NCI-H748 (cell line): ENCODE measurements around the gene LYSMD1.
"Not testable (repeated sequence)": the region's sequence is repeated elsewhere in the genome, so short reads cannot be mapped to it uniquely, and the experiment has no call there.

Experiments used
- DNase-seq: peaks from one replicate; lab custom pipeline; 2025; ENCODE audit not compliant: unreplicated experiment; lab: John Stamatoyannopoulos, UW

LYSMD1 gene, protein sequence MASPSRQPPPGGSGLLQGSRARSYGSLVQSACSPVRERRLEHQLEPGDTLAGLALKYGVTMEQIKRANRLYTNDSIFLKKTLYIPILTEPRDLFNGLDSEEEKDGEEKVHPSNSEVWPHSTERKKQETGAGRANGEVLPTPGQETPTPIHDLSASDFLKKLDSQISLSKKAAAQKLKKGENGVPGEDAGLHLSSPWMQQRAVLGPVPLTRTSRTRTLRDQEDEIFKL

DNA sequence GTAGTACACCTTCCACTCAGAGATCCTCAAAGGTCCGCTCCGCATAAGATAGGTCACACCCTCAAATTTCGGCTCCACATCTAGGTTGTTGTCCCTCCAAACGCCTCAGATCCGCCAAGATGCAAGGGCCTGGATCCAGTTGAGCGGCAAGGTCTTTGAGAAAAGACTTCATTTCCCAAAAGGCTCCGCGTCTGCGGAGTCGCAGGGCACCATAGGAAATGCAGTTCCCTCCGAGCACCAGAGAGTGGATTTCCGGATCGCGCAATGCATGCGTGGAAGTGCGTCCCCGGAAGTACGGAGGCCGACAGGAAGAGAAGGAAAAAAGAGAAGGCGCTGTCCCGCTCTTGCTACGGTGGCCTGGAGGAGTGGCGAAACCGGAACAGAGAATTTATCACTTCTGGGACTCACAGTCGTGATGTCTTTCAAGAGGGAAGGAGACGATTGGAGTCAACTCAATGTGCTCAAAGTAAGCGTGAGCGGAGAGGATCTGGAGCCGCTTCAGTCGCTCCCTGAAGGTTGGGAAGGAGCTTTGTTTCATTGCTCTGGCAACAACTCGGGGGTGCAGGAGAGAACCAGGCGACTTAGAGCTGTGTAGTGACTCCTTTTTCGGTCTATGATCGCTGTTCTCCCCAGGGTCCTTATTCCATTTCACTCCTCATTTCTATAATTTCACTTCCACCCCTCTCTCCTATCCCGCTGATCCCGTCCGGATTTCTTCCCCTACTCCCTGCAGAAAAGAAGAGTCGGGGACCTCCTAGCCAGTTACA, at the start of gene LYSMD1, which contains the start of gene SCNM1:
LYSMD1 (minus strand) TSS at position 165 of the 767 bp plus-strand sequence. CDS start 644 bp downstream, outside the sequence.
SCNM1 (plus strand) TSS at position 407 of the 767 bp plus-strand sequence; CDS start at position 416, 9 bp downstream.
- DNase-seq, result peak; percentile 99

DNA sequence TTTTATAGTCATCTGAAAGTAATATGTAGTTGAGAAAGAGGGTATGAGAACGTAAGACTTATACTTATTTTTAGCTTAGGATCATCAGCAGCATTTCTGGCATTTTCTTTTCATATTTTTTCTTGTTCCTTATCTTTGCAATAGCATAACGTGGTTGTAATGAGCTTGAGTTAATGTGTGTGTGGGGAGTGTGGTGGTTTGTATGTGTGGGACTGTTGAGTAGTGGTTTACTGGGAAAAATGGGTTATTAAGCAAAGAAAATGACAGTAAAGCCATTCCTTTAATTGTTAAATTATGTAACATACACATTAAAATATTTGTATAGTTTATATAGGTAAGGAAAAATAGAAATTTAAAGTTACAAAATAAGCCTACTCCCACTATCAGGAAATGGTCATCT, 47.9 kb upstream of the LYSMD1 start:
- no peak for DNase-seq

DNA sequence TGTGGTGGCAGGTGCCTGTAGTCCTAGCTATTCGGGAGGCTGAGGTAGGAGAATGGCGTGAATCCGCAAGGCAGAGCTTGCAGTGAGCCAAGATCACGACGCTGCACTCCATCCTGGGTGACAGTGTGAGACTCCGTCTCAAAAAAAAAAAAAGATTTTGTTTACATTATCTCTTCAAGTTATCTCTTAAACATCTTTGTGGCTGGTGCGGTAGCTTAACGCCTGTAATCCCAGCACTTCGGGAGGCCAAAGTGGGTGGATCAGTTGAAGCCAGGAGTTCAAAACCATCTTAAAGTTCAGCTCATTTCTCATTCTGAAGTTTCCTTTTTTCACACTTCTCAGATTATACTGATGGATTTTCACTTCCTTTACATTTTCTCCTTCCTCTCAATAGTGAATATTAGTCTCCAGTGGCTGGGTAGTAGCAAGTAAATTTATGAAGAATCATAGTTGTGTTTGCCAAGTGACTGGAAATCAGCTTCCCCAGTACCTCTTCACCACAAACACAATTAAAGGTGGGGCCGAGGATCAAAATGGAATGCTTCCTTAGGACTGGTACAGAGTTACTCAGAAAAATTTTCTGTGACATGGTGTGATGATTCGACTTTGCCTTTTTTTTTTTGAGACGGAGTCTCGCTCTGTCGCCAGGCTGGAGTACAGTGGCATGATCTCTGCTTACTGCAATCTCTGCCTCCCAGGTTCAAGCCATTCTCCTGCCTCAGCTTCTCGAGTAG, 46.4 kb upstream of the LYSMD1 start:
- DNase-seq, result no peak

DNA sequence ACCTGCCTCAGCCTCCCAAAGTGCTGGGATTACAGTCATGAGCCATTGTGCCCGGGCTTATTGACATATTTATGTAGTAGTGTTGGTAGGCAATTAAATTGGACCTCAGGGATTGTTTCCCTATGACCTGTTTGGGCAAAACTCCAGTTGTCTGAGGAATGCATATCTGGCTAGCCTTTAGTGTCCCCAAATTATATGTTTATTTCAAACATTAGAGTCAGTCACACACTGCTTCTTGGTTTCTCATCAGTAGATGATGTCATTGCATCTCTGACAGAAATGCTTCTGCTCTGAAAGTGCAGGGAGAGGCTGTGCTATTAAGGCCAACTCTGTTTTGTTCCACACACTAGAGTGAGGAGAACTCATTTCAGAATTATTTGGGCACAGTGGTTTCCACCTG, 45.1 kb upstream of the LYSMD1 start:
- no peak for DNase-seq

DNA sequence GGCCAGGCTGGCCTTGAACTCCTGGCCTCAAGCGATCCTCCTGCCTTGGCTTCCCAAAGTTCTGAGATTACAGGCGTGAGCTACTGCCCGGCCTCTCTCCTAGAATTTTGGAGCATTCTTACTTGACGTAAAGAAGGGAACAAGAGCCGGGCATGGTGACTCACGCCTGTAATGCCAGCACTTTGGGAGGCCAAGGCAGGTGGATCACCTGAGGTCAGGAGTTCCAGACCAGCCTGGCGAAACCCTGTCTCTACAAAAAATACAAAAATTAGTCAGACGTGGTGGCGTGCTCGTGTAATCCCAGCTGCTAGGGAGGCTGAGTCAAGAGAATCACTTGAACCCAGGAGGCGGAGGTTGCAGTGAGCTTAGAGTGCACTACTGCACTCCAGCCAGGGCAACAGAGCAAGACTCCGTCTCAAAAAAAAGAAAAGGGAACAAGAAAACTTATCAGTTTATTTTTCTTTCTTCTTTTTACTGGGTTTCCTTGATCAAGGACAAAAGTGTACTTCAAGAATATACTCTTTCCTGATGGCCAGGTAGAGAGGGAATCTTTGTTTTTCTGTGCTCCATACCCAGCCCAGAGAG, 39.8 kb upstream of the LYSMD1 start:
- not testable (repeated sequence) for DNase-seq

DNA sequence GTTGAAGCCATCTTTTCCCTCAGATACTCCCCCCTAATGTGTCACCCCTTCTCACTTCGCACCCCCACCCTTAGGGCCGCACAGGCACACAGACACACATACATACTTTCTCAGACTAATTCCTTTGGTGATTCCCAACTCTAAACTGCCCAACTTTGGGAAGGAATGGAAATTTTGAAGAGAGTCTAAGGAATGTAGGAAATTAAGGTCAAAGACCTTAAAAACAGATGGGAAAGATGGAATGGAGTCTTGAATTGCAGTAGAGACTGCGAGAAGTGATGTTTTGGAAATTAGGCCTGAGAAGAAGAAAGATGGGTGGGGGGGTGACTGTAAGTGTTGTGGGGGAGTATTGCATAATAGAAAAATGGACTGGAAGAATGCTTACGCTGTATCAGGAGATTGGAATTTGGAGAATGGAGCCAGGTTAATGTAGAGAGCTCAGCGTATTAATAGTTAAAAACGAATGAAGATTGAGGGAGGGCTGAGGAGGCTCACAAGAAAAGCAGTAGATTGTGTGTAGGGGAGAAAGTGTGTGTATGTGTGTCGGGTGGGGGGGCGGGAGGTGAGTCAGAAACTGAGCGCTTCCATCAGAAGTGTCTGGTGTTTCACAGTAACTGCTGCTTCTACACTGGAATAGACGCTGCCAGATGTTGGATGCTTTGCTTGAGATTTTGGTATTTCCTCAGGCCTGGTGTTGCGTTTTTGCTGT, 34.3 kb upstream of the LYSMD1 start:
- DNase-seq, result no peak

DNA sequence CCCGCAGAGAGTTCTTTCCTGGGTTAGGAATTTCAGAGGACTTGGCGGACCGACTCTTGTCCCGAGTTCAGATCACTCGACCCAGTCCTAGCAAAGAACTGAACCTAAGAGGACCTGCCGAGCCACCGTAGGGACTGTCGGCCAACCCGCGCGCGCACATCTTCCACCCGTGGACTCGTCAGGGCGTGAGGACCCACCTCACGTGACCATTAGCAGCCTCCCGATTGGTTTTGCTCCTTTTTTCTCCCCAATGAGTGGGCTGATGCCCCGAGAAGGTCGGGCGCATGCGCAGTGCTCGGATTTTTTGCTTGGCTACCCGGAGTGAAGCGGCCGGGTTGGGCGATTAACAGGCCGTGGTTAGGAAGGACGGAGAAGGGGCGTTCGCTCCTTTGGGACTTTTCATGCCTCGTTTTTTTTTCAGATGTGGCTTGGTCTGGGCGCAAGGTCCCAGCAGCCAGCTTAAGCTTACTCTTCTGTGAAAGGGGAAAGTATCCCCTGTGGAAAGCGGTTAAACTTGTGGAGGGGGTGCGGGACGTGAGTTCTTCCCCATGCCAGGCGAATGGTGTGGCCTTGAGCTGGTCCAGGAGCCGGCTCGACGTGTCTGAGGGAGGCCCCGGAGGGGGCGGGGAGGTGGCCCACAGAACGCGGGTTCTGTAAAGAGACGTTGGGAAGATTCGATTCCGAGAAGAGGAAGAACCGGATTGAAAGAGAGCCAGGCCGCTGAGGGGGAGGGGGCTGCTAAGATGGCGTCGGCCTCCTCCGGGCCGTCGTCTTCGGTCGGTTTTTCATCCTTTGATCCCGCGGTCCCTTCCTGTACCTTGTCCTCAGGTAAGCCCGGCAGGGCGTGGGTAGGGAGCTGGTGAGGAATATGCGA, 32.8 kb upstream of the LYSMD1 start, which contains the start of gene PIP5K1A:
PIP5K1A (plus strand) TSS at position 299 of the 874 bp plus-strand sequence; CDS start at position 744, 445 bp downstream.
- peak; percentile 99 for DNase-seq

DNA sequence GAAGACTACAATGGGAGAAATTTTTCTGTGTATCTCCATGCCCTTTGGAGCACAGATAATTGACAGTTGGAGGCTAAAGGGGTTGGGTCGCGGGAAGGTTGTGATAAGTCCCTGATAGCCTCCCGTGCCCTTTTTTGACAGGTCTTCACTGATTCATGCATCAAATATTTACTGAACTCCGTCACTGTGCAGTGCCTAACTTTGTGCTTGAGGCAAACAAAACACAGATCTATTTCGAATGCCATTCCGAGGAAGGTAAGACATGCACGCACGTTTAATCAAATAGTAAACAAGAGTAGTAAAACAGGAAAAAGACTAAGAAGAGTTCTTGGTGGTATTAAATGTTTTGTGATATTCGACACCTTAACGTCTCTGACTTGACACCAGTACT, 32.2 kb upstream of the LYSMD1 start:
- peak; percentile 59 for DNase-seq

DNA sequence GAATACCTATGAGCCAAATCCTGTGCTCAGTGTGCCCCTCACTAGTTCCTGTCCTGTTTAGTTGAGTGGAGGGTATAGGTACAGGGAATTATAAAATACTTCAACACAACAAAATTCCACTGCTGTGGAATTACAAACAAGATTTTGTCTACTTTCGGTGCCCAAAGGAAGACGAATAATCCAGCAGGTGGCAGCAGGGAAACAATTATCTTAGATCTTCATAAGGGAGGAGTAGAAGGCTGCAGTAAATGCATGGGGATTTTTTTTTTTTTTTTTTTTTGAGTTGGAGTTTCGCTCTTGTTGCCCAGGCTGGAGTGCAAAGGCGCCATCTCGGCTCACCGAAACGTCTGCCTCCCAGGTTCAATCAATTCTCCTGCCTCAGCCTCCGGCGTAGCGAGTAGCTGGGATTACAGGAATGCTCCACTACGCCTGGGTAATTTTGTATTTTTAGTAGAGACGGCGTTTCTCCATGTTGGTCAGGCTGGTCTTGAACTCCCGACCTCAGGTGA, 30.6 kb upstream of the LYSMD1 start:
- peak; percentile 85 for DNase-seq

DNA sequence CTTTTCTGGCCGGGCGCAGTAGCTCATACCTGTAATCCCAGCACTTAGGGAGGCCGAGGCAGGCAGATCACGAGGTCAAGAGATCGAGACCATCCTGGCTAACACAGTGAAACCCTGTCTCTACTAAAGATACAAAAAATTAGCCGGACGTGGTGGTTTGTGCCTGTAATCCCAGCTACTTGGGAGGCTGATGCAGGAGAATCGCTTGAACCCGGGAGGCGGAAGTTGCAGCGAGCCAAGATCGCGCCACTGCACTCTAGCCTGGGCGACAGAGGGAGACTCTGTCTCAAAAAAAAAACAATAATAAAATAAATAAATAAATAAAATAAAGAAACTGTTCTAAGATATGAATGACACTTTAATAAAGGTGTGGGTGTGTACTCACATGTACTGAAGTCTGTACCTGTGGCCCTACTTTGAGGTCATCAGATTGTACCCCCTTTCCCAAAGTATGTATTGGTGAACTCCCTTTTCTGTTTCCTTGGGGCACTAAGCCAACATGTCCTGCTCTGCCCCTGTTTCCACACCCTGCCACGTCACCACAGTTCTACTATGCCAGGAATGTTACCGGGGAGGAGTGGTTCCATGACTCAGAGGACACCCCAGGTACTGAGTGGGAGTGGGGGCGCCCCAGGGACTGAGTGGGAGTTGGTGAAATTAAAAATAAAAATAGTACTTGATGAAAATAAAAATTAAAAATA, 29.3 kb upstream of the LYSMD1 start:
- not testable (repeated sequence) for DNase-seq

DNA sequence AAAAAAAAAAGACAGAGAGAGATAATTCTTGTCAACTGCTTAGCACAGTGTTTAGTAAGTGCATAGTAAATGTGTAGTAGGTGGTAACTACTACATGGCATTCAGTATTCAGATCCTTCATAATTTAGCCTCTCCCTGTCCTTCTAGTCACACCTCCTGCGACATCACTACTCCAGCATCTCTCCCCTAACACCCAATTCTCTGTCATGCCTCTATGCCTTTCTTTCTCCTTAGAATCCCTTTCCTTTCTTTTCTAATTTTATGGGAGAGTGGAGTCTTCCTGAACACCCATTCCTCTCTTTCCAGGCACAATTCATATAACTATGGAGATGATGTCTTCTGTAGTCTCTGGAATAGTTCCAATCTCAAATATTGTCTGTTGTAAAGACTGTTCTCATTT, 28.2 kb upstream of the LYSMD1 start:
- no peak for DNase-seq

DNA sequence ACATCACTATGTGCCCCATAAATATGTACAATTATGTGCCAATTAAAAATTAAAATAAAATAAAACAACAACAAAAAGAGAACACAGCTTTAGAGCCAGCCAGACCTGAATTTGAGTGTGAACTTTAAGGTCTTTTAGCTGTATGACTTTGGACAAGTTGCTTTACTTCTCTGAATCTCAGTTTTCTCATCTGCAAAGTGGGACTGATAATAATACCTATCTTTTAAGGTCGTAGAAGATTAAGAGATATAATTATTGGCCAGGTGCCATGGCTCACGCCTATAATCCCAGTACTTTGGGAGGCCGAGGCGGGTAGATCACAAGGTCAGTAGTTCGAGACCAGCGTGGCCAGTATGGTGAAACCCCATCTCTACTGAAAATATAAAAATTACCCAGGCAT, 27.6 kb upstream of the LYSMD1 start:
- no peak for DNase-seq

DNA sequence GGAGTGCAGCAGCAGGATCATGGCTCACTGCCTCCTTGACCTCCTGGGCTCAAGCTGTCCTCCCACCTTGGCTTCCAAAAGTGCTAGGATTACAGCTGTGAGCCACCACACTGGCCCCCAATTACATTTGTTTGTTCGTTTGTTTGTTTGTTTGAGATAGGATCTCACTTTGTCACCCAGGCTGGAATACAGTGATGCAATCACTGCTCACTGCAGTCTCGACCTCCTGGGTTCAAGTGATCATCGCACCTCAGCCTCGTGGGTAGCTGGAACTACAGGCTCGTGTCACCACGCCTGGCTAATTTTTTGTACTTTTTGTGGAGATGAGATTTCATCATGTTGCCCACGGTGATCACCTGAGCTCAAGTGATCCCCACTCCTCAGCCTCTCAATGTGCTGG, 26.3 kb upstream of the LYSMD1 start:
- no peak for DNase-seq

DNA sequence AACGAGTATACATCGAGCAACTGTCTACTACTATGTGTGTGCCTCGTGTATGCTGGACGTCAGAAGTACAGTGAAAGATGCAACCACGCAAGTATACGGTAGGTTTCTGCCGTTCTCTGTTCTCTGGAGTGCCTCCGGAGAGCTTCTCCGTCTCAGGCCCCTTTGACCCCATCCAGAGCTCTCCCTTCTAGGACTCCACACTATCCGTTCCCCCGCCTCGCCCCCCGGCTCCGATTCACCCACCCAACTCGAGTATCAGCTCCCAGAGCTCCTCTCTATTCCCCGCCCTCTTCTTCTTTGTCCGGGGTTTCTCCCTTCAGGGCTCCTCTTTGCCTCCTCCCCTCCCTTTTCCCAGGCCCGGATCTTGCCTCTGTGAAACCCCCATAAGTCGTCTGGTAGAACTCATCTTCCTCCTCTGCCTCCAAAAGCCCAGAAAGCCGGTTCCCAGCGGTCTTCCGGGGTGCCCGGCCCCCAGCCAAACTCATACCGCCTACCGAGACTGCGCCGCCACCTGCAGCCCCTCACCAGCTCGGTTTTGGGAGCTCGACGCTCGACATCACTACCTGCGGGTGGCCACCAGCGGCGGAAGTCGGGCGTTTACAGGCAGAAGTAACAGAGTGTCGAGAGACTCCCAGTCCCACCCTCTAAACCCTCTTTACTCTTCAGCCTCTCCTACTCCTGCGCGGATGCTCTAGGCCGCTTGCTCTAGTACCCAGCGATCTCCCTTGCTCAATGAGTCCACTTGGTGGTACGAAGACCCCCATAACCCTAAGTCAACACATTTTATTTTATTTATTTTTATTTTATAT, 24.1 kb upstream of the LYSMD1 start, which contains the start of gene VPS72:
VPS72 (minus strand) TSS at position 561 of the 809 bp plus-strand sequence; CDS start at position 485, 76 bp downstream.
- DNase-seq, result peak; percentile 94

DNA sequence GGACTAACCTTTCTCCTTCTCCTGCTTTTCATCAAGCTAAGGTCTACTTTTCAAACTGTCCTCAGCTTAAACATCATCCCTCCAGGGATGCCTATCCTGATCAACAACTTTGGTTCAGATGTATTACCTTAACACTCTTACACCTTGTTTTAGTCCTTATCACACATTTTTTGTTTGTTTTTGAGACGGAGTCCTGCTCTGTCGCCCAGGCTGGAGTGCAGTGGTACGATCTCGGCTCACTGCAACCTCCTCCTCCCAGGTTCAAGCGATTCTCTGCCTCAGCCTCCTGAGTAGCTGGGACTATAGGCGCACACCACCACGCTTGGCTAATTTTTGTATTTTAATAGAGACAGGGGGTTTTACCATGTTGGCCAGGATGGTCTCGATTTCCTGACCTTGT, 23.0 kb upstream of the LYSMD1 start:
- not testable (repeated sequence) for DNase-seq

DNA sequence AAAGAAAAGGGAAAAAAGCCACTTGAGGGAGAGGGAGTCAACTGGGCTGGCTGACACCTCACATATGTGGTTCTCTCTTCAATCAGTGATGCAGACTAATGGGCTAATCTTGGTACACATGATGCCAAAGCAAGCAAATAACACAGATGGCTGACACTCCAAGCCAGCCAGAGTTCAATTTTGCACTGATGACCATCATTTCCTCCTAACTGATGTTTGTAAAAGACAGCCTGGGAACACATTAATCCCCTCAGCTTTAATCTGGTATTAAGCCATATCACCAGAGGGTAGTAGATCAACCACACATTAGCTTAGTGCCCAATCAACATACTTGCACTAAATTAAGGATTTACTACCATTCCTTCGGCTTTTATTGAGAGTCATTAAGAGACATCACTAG, 21.5 kb upstream of the LYSMD1 start:
- DNase-seq, result no peak

DNA sequence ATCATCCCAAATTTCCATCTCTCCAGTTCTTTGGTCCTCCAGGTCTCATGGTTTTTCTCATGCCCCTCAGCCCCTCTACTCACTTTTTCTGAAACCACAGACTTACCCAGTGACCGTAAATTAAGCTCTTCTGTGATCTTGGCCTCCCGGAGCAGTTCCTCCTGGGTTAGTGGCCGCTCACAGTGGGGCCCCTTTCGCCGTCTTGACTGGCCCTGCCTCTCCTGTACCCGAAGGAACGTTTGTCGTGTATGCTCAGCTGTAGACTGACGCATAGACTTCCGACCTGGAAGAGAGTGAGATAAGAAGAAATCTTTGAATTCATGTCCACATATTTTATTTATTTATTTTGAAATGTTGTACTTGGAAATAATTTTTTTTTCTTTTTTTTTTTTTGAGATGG, 18.5 kb upstream of the LYSMD1 start:
- no peak for DNase-seq

DNA sequence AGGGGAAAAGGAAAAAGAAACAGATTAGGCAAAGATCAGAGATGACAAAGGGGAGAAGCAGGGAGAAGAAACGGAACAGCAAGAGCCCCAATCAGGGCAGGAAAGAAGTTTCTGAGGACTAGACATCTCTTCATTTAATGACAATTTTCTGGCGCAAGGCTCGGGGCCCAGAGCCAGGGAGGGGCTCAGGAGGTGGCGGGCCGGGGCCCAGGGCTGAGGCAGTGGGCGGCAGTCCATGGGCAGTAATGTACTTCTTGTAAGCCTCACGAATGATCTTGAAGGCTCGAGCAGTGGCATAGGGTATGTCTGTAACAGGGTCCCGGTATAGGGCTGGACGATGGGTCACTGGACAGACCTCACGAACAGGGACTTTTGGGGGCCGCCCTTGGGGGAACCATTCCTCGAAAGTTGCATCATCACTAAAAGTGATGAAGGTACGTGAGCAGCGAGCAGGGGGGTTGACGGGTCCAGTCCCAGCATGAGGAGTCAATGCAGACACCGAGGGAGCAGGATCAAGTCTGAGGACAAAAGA, 10.9 kb upstream of the LYSMD1 start:
- DNase-seq, result no peak
